ENCODE measurements around the gene ST3GAL2. TPM values are rescaled to one million over a fixed set of nuclear protein-coding genes. Genes with fewer than 3 reads are reported as not detected.
"Not testable (repeated sequence)": the region's sequence is repeated elsewhere in the genome, so short reads cannot be mapped to it uniquely, and the experiment has no call there.

Gene ST3GAL2
- total RNA-seq, 1 donor from 2014 or later = 14.7 TPM

GRCh38 chr16:70468776-70469525 lies 30.1 kb upstream of the ST3GAL2 start:
- ATAC-seq (no peak), DNase-seq (ENCODE audit: low spot score) (no peak)

GRCh38 chr16:70467608-70468007 lies 28.7 kb upstream of the ST3GAL2 start:
- ATAC-seq = no peak
- DNase-seq (ENCODE audit: low spot score) = no peak

GRCh38 chr16:70467113-70467512 lies 28.2 kb upstream of the ST3GAL2 start:
- no peak for DNase-seq (ENCODE audit: low spot score)
- ATAC-seq = no peak

GRCh38 chr16:70466805-70467076 lies 27.8 kb upstream of the ST3GAL2 start:
- DNase-seq (ENCODE audit: low spot score) = no peak

GRCh38 chr16:70465999-70466804 lies 27.3 kb upstream of the ST3GAL2 start:
- no peak for DNase-seq (ENCODE audit: low spot score)

More at GRCh38 chr16:70466805-70467076, 27.8 kb upstream of the ST3GAL2 start:
- ATAC-seq = no peak

GRCh38 chr16:70463235-70463634 lies 24.3 kb upstream of the ST3GAL2 start:
- DNase-seq (ENCODE audit: low spot score) (no peak), ATAC-seq (no peak)

More at GRCh38 chr16:70465999-70466804, 27.3 kb upstream of the ST3GAL2 start:
- no peak for ATAC-seq

GRCh38 chr16:70460737-70461261 lies 21.9 kb upstream of the ST3GAL2 start:
- DNase-seq (ENCODE audit: low spot score) (no peak), ATAC-seq (no peak)

GRCh38 chr16:70457446-70458166 lies 18.7 kb upstream of the ST3GAL2 start:
- ATAC-seq = no peak
- DNase-seq (ENCODE audit: low spot score) = no peak

GRCh38 chr16:70455910-70456309 lies 17.0 kb upstream of the ST3GAL2 start:
- no peak for ATAC-seq
- DNase-seq (ENCODE audit: low spot score) = no peak

GRCh38 chr16:70454222-70455034 lies 15.5 kb upstream of the ST3GAL2 start, which contains the start of gene FCSK:
Gene FCSK, plus strand, starts transcription at chr16:70454595. Its CDS starts 8,596 bp downstream, at chr16:70463191.
- peak; percentile 80 for DNase-seq (ENCODE audit: low spot score)
- ATAC-seq = peak; percentile 94

GRCh38 chr16:70453892-70454221 lies 15.0 kb upstream of the ST3GAL2 start:
- no peak for DNase-seq (ENCODE audit: low spot score)
- ATAC-seq = peak; percentile 38

GRCh38 chr16:70453117-70453891 lies 14.4 kb upstream of the ST3GAL2 start:
- ATAC-seq = no peak
- no peak for DNase-seq (ENCODE audit: low spot score)

- not testable (repeated sequence) for ATAC-seq; DNase-seq (ENCODE audit: low spot score)
Observed at GRCh38 chr16:70451004-70451340, 12.1 kb upstream of the ST3GAL2 start.

- ATAC-seq; DNase-seq (ENCODE audit: low spot score): not testable (repeated sequence)
Observed at GRCh38 chr16:70450142-70451003, 11.5 kb upstream of the ST3GAL2 start.

- ATAC-seq (no peak), DNase-seq (ENCODE audit: low spot score) (no peak)
Observed at GRCh38 chr16:70448075-70448474, 9.2 kb upstream of the ST3GAL2 start.

- no peak for DNase-seq (ENCODE audit: low spot score)
- ATAC-seq = no peak
Observed at GRCh38 chr16:70444249-70445063, 5.6 kb upstream of the ST3GAL2 start.

- DNase-seq (ENCODE audit: low spot score) = no peak
- no peak for ATAC-seq
Observed at GRCh38 chr16:70442344-70442743, 3.4 kb upstream of the ST3GAL2 start.

- no peak for ATAC-seq
Observed at GRCh38 chr16:70441406-70441990, 2.6 kb upstream of the ST3GAL2 start.

More at GRCh38 chr16:70441406-70441990, 2.6 kb upstream of the ST3GAL2 start:
- DNase-seq (ENCODE audit: low spot score) = no peak
